Panc1 (cell line): ENCODE results near the gene FRRS1L. TPM values are rescaled to one million over a fixed set of nuclear protein-coding genes. Genes with fewer than 3 reads are reported as not detected.

Source experiments
- ATAC-seq: fragments of 200-7000 bp; cut with Tn5 transposase; 2 replicates; pipeline ENCODE4 v1.9.1; 2020; ENCODE audit warnings: mild to moderate bottlenecking, moderate library complexity
- BruUV-seq: library from RNA; stranded (reverse); fragments of 400-500 nt; replicated peaks from 2 replicates; lab custom pipeline; 2021; lab: Mats Ljungman, UMichigan
- CTCF ChIA-PET: fragments of 300-600 bp; sonication (Branson Sonifier 250); formaldehyde crosslinking; loops from one replicate; lab custom pipeline; 2022; ENCODE audit warnings: antibody characterized with exemption; lab: Charles Lee
- POLR2A ChIA-PET: fragments of 300-600 bp; sonication (Branson Sonifier 250); formaldehyde crosslinking; loops from one replicate; lab custom pipeline; 2022; ENCODE audit warnings: antibody characterized with exemption; lab: Charles Lee
- DNase-seq: peaks from one replicate; pipeline ENCODE4 v3.0.0-alpha.2; 2010; ENCODE audit warnings: low read depth, low spot score
- H3K27ac ChIP-seq: 2 replicates; pipeline ENCODE4 v1.5.1; 2011; ENCODE audit warnings: mild to moderate bottlenecking, low read length, inconsistent platforms
- H3K27me3 ChIP-seq: fragments of 200-500 bp; sonication (Bioruptor generic); 2 replicates; pipeline ENCODE4 v1.6.0; 2014; ENCODE audit warnings: low read length, inconsistent platforms; ENCODE audit not compliant: control insufficient read depth, insufficient read depth
- H3K36me3 ChIP-seq: fragments of 200-500 bp; sonication (Bioruptor generic); 2 replicates; pipeline ENCODE4 v1.5.1; 2014; ENCODE audit warnings: inconsistent platforms, mild to moderate bottlenecking, low read length, moderate library complexity; ENCODE audit not compliant: control insufficient read depth, insufficient read depth
- H3K4me1 ChIP-seq: 2 replicates; pipeline ENCODE4 v1.5.1; 2011; ENCODE audit warnings: inconsistent platforms, mild to moderate bottlenecking, low read length, moderate library complexity; ENCODE audit not compliant: control insufficient read depth, insufficient read depth
- H3K4me3 ChIP-seq, 2 experiments: 2 replicates each; pipeline ENCODE4 v1.5.1; 2011 to 2012; ENCODE audit warnings: low read depth in 2 of 2, low read length in 2 of 2, mild to moderate bottlenecking in 2 of 2, inconsistent platforms in 1 of 2, moderate library complexity in 1 of 2
- H3K9me3 ChIP-seq: fragments of 200-500 bp; sonication (Bioruptor generic); 2 replicates; pipeline ENCODE4 v1.5.1; 2014; ENCODE audit warnings: low read depth, mild to moderate bottlenecking, inconsistent platforms, low read length, moderate library complexity; ENCODE audit not compliant: control insufficient read depth, insufficient read depth
- POLR2AphosphoS5 ChIP-seq: IDR thresholded peaks from 2 replicates; pipeline ENCODE4 v1.6.1; 2012; ENCODE audit warnings: mild to moderate bottlenecking, low read depth, low read length, moderate library complexity
- SIN3A ChIP-seq: IDR thresholded peaks from 2 replicates; pipeline ENCODE4 v1.6.1; 2012; ENCODE audit warnings: low read depth, mild to moderate bottlenecking, low read length, moderate library complexity, borderline replicate concordance; ENCODE audit not compliant: insufficient read depth
- TCF7L2 ChIP-seq: IDR thresholded peaks from 2 replicates; pipeline ENCODE4 v1.6.1; 2011; ENCODE audit warnings: mild to moderate bottlenecking, low read depth, low read length, inconsistent platforms
- in situ Hi-C: cut with HindIII; loops from 2 replicates; pipeline ENCODE4 v1.10.0; 2016; ENCODE audit warnings: low sequenced_read_pairs, low pct_unique_long_range_greater_than_20kb
- intact Hi-C: fragments of 100-400 bp; cut with micrococcal nuclease; formaldehyde crosslinking; loops from one replicate; pipeline ENCODE4 v1.10.0; 2022; ENCODE audit not compliant: unreplicated experiment
- total RNA-seq: library from RNA; stranded (reverse); gene quantifications from one replicate; pipeline ENCODE4 v1.2.1, GENCODE V29; 2021; ENCODE audit not compliant: unreplicated experiment
- TF ChIP-seq, protein P1 (sequence below), 2 experiments: IDR thresholded peaks; 2 replicates each; pipeline ENCODE4 v1.6.1; 2011 to 2012; ENCODE audit warnings: low read depth in 2 of 2, control low read depth in 1 of 2, low read length in 1 of 2, mild to moderate bottlenecking in 1 of 2, moderate library complexity in 1 of 2; ENCODE audit not compliant: insufficient read depth in 1 of 2
- TF ChIP-seq, protein P2 (sequence below): fragments of 450-650 bp; IDR thresholded peaks from 2 replicates; pipeline ENCODE4 v1.5.1; 2017; ENCODE audit warnings: mild to moderate bottlenecking

The FRRS1L gene
- total RNA-seq, 1 experiment from 2014 or later, result 2.3 TPM

DNA sequence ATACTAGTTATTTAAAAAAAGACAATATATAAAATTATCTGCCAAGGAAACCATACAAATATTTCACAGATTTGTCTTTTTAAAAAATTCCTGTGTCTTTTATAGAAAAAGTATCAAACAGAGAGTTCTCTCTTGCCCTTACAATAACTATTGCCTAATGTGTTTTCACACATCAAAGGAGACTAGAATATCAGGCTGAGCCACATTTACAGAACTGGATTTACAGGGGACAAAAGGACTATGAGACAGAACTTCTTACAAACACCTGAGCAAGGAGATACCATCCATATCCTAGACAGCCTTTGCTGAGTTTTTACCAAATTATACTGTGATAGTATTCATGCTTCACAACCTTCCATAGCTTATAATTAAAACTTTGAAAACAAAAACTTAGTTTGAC is 81.5 kb downstream of the FRRS1L start:
- Histone ChIP-seq H3K4me3 (no peak overlapping the region), H3K27me3 (no peaks in the 10 kb centered on the region), H3K4me1 (no peaks in the 10 kb centered on the region), H3K36me3 (peaks cover 17% of the 10 kb centered on the region), H3K27ac (no peak overlapping the region), H3K9me3 (no peaks in the 10 kb centered on the region)
- DNase-seq, result no peak
- no peak for ATAC-seq
- ChIA-PET POLR2A (no interaction called here), CTCF (no interaction called here)
- in situ Hi-C loops (no loop called here), intact Hi-C loops (no loop called here)
- TF ChIP-seq, protein P1, sequence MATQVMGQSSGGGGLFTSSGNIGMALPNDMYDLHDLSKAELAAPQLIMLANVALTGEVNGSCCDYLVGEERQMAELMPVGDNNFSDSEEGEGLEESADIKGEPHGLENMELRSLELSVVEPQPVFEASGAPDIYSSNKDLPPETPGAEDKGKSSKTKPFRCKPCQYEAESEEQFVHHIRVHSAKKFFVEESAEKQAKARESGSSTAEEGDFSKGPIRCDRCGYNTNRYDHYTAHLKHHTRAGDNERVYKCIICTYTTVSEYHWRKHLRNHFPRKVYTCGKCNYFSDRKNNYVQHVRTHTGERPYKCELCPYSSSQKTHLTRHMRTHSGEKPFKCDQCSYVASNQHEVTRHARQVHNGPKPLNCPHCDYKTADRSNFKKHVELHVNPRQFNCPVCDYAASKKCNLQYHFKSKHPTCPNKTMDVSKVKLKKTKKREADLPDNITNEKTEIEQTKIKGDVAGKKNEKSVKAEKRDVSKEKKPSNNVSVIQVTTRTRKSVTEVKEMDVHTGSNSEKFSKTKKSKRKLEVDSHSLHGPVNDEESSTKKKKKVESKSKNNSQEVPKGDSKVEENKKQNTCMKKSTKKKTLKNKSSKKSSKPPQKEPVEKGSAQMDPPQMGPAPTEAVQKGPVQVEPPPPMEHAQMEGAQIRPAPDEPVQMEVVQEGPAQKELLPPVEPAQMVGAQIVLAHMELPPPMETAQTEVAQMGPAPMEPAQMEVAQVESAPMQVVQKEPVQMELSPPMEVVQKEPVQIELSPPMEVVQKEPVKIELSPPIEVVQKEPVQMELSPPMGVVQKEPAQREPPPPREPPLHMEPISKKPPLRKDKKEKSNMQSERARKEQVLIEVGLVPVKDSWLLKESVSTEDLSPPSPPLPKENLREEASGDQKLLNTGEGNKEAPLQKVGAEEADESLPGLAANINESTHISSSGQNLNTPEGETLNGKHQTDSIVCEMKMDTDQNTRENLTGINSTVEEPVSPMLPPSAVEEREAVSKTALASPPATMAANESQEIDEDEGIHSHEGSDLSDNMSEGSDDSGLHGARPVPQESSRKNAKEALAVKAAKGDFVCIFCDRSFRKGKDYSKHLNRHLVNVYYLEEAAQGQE (IDR thresholded peaks at IDR 0.05; ENCODE audit: insufficient read depth in 1 of 2, low read depth in 2 of 2, low read length in 1 of 2), result no peak
- TF ChIP-seq TCF7L2, result no peak
- no peak for TF ChIP-seq SIN3A
- TF ChIP-seq POLR2AphosphoS5, result no peak
- TF ChIP-seq, protein P2, sequence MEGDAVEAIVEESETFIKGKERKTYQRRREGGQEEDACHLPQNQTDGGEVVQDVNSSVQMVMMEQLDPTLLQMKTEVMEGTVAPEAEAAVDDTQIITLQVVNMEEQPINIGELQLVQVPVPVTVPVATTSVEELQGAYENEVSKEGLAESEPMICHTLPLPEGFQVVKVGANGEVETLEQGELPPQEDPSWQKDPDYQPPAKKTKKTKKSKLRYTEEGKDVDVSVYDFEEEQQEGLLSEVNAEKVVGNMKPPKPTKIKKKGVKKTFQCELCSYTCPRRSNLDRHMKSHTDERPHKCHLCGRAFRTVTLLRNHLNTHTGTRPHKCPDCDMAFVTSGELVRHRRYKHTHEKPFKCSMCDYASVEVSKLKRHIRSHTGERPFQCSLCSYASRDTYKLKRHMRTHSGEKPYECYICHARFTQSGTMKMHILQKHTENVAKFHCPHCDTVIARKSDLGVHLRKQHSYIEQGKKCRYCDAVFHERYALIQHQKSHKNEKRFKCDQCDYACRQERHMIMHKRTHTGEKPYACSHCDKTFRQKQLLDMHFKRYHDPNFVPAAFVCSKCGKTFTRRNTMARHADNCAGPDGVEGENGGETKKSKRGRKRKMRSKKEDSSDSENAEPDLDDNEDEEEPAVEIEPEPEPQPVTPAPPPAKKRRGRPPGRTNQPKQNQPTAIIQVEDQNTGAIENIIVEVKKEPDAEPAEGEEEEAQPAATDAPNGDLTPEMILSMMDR, result no peak
- no TSS peak for BruUV-seq

DNA sequence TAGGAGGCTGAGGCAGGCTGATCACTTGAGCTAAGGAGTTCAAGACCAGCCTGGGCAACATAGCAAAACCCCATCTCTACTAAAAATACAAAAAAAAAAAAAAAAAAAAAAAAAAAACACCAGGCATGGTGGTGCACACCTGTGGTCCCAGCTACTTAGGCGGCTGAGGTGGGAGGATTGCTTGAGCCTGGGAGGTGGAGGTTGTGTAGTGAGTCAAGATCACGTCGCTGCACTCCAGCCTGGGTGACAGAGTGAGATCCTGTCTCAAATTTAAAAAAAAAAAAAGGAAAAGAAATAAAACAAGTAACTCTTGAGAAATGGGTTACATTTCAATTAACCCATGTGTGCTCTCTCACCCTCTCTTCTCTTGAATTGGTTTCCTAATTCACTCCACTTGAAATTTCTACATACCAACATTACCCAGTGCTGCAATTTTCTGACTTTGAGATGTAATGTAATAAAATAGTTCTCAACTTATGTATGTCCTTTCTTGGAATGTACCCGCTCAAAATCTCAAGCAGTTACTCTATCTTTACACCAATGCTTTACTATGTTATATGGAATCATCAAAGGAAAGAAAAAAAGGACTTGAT is 83.1 kb downstream of the FRRS1L start:
- no peaks in the 10 kb centered on the region for H3K4me1 ChIP-seq
- CTCF ChIA-PET, result no interaction called here
- H3K27ac ChIP-seq, result no peak overlapping the region
- peaks cover 18% of the 10 kb centered on the region for H3K36me3 ChIP-seq
- DNase-seq (no peak), ATAC-seq (no peak)
- intact Hi-C loops, result no loop called here
- H3K27me3 ChIP-seq, result no peaks in the 10 kb centered on the region
- no peak for TF ChIP-seq POLR2AphosphoS5
- TF ChIP-seq, protein P1 (IDR thresholded peaks at IDR 0.05; ENCODE audit: insufficient read depth in 1 of 2, low read depth in 2 of 2, low read length in 1 of 2), result no peak
- no peak for TF ChIP-seq TCF7L2
- no peak for TF ChIP-seq SIN3A
- TF ChIP-seq, protein P2, result no peak
- POLR2A ChIA-PET, result no interaction called here
- BruUV-seq, result no TSS peak
- in situ Hi-C loops, result no loop called here
- H3K4me3 ChIP-seq, result no peak overlapping the region
- no peaks in the 10 kb centered on the region for H3K9me3 ChIP-seq
